DND-41 (cell line): ENCODE data around the gene PRR5L.
"Not testable (repeated sequence)": the region's sequence is repeated elsewhere in the genome, so short reads cannot be mapped to it uniquely, and the experiment has no call there.

Experiments
- EZH2 ChIP-seq: IDR thresholded peaks from 3 replicates; pipeline ENCODE4 v1.6.1; 2012; ENCODE audit warnings: borderline replicate concordance, low read depth, mild to moderate bottlenecking, moderate library complexity, low read length, inconsistent platforms; ENCODE audit not compliant: severe bottlenecking
- TF ChIP-seq, protein P1 (sequence below): IDR thresholded peaks from 2 replicates; pipeline ENCODE4 v1.5.1; 2012; ENCODE audit warnings: borderline replicate concordance, low read length, moderate library complexity, mild to moderate bottlenecking; ENCODE audit not compliant: poor library complexity, severe bottlenecking; ENCODE audit errors: extremely low read depth

DNA sequence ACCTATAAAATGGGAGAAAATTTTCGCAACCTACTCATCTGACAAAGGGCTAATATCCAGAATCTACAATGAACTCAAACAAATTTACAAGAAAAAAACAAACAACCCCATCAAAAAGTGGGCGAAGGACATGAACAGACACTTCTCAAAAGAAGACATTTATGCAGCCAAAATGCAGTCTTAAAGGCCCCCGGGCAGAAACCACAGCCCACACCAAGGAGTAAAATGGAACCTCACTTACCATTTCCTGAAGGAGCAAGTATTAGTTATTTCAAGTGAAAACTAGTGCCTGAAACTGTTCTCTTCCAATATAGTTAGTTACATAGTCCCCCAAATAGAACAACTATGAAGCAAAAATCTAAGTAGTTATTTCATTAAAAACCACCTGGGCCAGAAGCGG lies 187.0 kb downstream of the PRR5L start:
- TF ChIP-seq, protein P1, sequence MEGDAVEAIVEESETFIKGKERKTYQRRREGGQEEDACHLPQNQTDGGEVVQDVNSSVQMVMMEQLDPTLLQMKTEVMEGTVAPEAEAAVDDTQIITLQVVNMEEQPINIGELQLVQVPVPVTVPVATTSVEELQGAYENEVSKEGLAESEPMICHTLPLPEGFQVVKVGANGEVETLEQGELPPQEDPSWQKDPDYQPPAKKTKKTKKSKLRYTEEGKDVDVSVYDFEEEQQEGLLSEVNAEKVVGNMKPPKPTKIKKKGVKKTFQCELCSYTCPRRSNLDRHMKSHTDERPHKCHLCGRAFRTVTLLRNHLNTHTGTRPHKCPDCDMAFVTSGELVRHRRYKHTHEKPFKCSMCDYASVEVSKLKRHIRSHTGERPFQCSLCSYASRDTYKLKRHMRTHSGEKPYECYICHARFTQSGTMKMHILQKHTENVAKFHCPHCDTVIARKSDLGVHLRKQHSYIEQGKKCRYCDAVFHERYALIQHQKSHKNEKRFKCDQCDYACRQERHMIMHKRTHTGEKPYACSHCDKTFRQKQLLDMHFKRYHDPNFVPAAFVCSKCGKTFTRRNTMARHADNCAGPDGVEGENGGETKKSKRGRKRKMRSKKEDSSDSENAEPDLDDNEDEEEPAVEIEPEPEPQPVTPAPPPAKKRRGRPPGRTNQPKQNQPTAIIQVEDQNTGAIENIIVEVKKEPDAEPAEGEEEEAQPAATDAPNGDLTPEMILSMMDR, result not testable (repeated sequence)
- TF ChIP-seq EZH2, result not testable (repeated sequence)
